ENCODE results near the gene NTHL1.

NTHL1 gene

DNA sequence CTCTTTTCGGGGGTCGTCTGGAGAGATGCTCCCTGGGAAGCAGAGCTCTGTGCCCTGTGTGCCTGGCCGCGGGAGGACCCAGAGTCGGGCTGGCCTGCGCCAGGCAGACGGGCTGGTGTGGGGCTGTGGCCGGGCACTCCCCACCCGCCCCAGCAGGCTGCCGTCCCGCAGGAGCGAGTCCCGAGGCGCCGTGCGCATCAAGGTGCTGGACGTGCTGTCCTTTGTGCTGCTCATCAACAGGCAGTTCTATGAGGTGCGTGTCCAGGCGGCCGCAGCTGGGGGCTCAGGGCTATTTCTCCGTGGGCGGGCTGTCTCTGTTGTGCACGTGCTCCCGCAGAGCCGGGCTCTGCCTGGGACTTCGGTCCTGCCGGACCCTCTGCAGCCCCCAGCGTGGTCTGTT is 15.2 kb upstream of the NTHL1 start:
- DNase-seq, result no peak

- DNase-seq, result no peak
Measured at GRCh38 chr16:2061526-2061925, 13.9 kb upstream of the NTHL1 start.

GRCh38 chr16:2061023-2061422 is 13.4 kb upstream of the NTHL1 start:
- DNase-seq, result no peak

- DNase-seq, result no peak
Measured at GRCh38 chr16:2060346-2060745, 12.7 kb upstream of the NTHL1 start.

GRCh38 chr16:2058872-2059271 is 11.2 kb upstream of the NTHL1 start:
- no peak for DNase-seq

DNA sequence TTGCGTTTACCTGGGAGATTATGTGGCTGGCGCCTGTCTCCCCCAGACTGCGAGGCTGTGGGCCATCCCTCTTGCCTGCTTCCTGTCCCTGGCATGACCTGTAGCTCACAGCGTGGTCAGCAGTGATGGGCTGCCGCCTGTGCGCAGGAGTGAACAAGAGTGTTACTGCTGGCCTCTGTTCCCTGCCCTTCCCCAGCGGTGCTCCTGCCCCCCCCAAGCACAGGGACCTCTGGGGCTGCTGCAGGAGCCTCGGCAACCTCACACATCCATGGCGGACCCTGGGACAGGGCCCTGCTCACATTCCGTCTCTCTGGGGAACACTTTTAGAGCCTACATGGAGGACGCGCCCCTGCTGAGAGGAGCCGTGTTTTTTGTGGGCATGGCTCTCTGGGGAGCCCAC is 10.8 kb upstream of the NTHL1 start:
- DNase-seq, result no peak

DNA sequence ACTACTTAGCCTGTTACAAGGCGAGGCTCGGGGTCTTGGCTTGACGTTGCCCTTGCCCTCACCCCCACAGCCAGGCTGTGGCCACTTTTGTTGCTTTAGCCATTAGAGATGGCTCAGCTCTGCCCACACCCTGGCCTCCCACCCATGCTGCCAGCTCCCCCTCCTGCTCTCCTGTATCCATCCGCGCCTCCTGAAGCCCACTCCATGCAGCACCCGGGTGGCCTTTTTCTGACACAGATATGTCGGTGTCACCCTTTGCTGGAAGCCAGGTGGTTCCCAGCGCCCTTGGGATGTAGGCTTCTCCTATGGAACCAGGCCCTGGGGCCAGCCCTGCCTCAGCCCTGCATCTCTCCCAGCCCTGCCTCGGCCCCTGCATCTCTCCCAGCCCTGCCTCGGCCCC is 9.8 kb upstream of the NTHL1 start:
- DNase-seq, result no peak

- no peak for DNase-seq
Measured at GRCh38 chr16:2056681-2057407, 9.2 kb upstream of the NTHL1 start.

DNA sequence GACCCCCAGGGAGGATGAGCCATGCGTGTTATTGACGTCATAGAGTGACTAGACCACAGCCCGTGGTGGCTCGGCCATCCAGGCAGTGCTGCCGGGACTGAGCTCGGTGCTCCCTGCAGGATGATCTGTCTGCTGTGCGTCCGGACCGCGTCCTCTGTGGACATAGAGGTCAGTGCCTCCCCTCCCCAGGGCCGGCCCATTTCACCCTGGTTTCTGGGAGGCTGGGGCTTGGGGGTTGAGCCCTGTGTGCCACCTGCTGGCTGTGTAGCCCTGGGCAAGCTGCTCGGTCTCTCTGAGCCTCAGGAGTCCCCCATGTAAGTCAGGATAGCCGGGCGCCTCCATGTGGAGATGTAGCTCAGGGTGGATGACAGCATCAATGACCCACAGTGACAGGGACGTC is 8.4 kb upstream of the NTHL1 start:
- no peak for DNase-seq

DNA sequence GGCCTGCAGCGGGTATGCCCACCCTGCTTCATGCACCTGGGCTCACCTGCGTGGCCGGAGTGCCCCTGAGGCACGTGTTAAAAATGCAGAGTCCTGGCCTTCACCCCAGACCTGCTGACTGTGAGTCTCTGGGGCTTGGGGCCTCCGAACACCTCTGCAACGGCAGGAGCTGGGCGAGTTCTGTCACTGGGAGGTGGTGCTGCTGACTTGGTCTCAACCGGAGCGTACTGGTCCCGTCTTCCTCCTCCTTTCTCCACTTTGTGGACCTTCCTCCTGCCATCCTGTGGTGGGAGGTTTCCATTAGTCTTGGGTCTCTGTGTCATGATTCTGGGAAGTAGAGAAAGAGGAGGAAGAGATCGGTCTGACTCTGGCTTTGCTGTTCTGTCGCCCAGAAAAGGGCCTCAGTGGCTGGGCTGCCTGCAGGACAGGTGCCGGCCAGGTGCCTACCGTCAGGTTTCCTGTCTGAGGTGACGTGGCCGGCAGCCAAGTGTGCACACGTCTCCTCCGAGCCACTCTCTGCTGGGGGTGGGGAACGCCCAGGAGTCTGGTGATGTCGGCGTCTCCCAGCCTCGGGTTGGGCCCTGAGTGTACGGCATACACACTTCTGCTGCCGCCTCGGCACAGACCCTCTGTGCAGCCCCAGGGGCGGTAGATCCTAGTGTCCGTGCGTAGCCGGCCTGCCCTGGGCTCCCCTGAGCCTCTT is 7.1 kb upstream of the NTHL1 start:
- no peak for DNase-seq

DNA sequence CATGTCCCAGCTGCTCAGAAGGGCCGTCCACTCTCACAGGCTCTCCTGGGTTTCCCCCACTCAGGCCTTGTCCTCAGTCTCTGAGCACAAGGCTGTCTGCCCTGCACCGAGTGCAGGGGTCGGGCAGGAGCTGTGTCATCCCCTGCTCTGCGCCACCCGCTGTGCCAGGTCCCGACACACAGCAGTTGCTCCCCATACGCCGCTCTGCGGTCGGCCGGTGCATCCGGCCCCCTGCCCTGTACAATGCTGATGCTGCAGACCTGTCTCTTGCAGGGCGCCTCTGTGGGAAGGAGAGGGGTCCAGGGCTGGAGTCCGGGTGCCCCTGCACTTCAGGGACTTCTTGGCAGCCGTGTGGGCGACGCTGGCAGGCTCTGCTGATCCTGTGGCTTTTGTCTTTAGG is 6.3 kb upstream of the NTHL1 start:
- no peak for DNase-seq

DNA sequence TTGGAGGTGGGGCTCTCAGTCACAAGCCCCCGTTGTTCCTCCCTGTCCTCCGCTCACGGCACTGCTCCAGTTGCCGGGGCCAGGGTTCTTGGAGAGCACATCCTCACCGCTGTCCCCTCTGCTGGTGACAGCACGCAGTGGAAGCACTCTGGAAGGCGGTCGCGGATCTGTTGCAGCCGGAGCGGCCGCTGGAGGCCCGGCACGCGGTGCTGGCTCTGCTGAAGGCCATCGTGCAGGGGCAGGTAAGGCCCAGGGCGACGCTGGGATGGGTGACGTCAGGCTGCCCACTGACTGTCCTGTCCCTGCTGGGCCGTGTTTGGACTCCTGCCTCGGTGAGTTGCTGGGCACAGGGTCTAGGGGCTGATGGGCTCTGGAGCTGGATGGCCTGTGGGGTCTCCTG is 5.6 kb upstream of the NTHL1 start:
- DNase-seq, result no peak

DNA sequence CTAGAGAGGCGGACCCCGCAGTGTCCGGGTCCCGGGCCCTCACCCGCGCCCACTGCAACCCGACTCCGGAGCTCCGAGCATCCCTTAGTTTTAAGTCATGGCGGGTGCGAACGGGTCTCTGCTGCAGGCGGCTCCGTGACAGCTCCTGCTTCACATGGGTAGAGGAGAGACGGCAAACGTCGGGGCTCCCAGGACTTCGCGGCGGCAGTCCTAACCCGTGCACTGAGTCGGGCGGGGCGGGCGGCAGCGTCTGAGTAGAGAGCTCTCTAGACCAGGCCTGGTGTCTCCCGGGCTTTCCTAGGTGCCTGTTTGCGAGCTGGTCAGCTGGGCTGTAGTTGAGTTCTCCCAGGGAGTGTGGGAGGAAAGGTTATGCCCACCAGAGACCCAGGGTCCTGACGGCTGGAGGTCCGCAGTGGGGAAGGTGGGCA is 496 bp upstream of the NTHL1 start:
- DNase-seq, result no peak

DNA sequence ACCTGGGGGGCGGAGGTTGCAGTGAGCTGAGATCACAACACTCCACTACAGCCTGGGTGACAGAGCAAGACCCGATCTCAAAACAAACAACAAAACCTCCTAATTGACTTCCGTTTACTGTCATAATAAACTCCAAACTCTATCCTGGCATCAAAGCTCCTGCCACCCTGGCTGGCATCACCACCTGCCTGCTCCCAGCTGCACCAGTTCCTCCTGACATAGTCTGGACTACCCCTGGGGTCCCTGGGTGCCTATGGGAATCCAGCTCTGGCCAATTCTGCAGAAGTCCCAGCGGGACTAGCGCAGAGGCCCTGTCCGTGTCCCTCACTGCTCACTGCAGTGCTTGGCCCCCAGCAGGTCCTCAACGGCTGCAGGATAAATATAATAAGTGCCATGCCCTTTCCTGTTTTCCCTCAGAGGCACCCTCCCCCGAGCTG is 723 bp downstream of the NTHL1 start:
- no peak for DNase-seq

- DNase-seq, result no peak
Measured at GRCh38 chr16:2045965-2046892, 1.4 kb downstream of the NTHL1 start.

DNA sequence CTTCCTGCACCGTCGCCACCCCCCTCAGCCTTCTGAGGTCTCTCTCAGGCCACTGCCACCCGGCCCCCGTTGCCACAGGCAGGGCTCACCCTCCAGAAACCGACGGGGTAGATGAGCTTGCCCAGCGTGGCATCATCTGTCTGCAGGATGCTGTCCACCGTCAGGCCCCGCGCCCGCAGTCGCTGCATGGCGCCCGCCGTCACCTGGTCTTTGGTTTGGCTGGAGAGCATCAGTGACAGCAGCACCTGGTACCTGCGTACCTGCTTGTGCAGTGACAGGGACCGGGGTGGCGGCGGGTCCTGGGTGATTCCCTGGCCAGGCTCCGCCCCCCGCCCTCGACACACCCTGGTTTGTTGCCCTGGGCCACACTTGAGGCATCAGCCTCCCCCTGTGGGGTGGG is 3.1 kb downstream of the NTHL1 start:
- DNase-seq, result no peak

GRCh38 chr16:2043667-2044451 is 3.8 kb downstream of the NTHL1 start:
- no peak for DNase-seq

DNA sequence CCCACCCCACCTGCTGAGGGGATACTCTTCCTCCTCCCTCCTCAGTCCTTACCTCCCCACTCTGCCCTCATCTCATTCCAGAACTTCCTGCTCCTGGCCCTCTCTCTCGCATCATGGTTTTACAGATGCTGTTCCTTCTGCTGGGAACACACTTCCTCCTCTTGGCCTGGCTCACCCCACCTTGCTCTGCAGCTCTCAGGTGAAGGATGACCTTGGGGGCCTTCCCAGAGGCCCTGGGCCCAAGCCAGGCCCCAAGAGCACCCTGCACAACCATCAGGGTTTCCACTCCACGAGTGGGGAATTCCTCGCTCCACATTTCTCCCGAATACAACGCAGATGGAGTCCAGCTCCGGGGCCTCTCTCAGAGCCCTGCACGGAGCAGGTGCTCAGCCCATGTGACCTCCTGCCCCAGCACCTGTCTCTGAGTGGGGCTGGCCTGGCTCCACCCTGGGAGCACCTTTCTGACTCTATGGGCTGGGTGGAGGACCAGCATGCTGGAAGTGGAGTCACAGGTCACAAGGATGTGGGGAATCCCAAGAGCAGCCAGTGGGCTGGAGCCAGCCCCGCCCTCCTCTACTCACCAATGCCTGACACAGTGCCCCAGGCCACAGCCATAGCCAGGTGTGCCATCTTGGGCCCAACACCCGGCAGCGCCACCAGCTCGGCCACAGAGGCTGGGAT is 4.5 kb downstream of the NTHL1 start:
- DNase-seq, result no peak

GRCh38 chr16:2042171-2042985 is 5.3 kb downstream of the NTHL1 start:
- no peak for DNase-seq

DNA sequence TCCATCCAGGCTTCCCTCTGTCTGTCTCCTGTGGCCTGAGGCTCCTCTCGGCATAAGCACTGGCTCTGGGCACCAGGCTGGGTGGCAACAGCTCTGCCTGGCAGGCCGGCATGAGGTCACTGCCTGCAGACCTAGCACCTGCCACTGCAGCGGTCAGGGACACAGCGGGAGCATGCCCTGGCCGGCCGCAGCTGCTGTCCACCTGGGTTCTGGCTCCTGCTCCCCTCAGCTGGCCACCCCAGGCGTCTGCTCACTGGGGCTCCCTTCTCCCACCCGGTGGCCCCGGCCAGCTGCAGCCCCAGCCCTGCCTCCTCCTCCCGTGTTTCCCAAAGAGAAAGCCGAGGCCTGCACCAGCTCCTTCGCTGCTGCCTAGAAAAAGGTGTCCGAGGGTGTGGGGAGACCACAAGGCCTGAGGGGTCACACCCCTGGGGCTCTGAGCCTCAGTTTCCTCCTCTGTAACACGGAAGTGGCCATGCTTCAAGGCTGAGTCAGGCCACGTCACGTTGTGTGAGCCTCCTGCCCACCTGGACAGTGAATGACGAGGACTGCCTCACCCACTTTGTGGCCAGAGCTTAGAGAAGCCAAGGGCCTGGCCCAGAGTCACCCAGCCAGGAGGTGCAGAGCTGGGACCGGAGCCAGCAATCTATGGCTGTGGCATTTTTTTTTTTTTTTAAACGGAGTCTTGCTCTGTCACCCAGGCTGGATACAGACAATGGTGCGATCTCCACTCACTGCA is 6.7 kb downstream of the NTHL1 start:
- no peak for DNase-seq

Data from fibroblast of skin of right quadriceps (primary cell).